ENCODE results near the gene RAB11FIP4. TPM values are rescaled to one million over a fixed set of nuclear protein-coding genes. Genes with fewer than 3 reads are reported as not detected.

Gene RAB11FIP4
- total RNA-seq, 1 donor from 2014 or later = 21.2 TPM

DNA sequence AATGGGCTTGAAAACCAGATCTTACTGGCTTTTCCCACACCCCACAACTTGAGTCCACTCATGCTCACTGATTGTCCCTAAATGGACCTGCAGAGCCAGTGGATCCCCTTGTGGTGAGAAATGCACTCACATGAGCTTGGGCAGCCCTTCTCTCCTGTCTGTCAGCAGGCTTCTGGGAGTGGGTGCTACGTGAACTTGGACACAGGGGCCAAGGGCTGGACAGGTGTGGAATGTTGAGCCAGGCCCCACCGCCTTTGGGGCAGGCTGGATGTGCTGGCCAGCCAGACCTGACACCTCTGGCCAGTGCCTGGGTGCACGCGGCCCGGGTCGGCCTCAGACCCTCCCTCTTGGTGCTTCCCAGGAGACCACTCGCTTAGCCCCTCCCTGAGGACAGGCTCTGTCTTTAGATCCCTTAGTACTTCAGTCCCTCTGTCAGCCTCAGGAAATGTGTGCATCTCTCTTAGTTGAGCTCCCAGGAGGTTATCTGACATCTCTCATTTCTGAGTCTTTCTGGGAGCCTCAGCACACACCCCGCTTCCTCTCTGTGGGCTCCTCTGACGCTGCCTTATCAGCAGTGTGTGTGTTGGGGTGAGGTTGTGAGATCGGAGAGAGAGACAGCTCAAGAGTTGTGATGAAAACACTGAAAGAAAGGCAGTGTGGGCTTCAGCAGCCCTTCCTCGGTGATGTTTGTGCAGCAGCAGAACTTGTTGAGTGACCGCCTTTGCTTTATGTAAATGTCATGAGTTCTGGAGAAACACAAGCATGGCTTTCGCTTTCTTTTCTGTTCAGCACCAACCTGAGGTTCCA is 117.0 kb downstream of the RAB11FIP4 start:
- no peaks in the 10 kb centered on the region for H3K27me3 Mint-ChIP-seq (ENCODE audit: low read depth)

GRCh38 chr17:31509095-31509804 is 117.8 kb downstream of the RAB11FIP4 start:
- no peak overlapping the region for H3K27ac Mint-ChIP-seq
- TF ChIP-seq CTCF (IDR thresholded peaks at IDR 0.05; ENCODE audit: unreplicated experiment) = no peak
- H3K36me3 Mint-ChIP-seq = no peaks in the 10 kb centered on the region
- peaks cover 3% of the 10 kb centered on the region for H3K9me3 Mint-ChIP-seq
- no peaks in the 10 kb centered on the region for H3K27me3 Mint-ChIP-seq (ENCODE audit: low read depth)
- H3K4me3 Mint-ChIP-seq = no peak overlapping the region
- DNase-seq (ENCODE audit: low spot score in 2 of 2, unreplicated experiment in 2 of 2) = no peak
- peaks cover 15% of the 10 kb centered on the region for H3K4me1 Mint-ChIP-seq

More for the DNA sequence above, 117.0 kb downstream of the RAB11FIP4 start:
- DNase-seq (ENCODE audit: low spot score in 2 of 2, unreplicated experiment in 2 of 2) = no peak
- Mint-ChIP-seq H3K9me3 (peaks cover 3% of the 10 kb centered on the region), H3K4me1 (peaks cover 15% of the 10 kb centered on the region), H3K27ac (peak overlapping the region; percentile 11), H3K36me3 (no peaks in the 10 kb centered on the region), H3K4me3 (no peak overlapping the region)
- TF ChIP-seq CTCF (IDR thresholded peaks at IDR 0.05; ENCODE audit: unreplicated experiment) = no peak

GRCh38 chr17:31509805-31510177 is 118.3 kb downstream of the RAB11FIP4 start:
- Mint-ChIP-seq H3K27me3 (ENCODE audit: low read depth) (no peaks in the 10 kb centered on the region), H3K9me3 (peaks cover 3% of the 10 kb centered on the region), H3K4me1 (peaks cover 15% of the 10 kb centered on the region), H3K4me3 (no peak overlapping the region), H3K27ac (no peak overlapping the region), H3K36me3 (no peaks in the 10 kb centered on the region)
- no peak for TF ChIP-seq CTCF (IDR thresholded peaks at IDR 0.05; ENCODE audit: unreplicated experiment)
- DNase-seq (ENCODE audit: low spot score in 2 of 2, unreplicated experiment in 2 of 2) = no peak

- no peak overlapping the region for H3K4me3 Mint-ChIP-seq
Observed at GRCh38 chr17:31510308-31511194, 119.1 kb downstream of the RAB11FIP4 start.

More at GRCh38 chr17:31510308-31511194, 119.1 kb downstream of the RAB11FIP4 start:
- no peaks in the 10 kb centered on the region for H3K36me3 Mint-ChIP-seq
- peaks cover 15% of the 10 kb centered on the region for H3K4me1 Mint-ChIP-seq
- H3K27ac Mint-ChIP-seq = no peak overlapping the region
- H3K9me3 Mint-ChIP-seq = peaks cover 3% of the 10 kb centered on the region
- no peak for TF ChIP-seq CTCF (IDR thresholded peaks at IDR 0.05; ENCODE audit: unreplicated experiment)
- no peaks in the 10 kb centered on the region for H3K27me3 Mint-ChIP-seq (ENCODE audit: low read depth)
- DNase-seq (ENCODE audit: low spot score in 2 of 2, unreplicated experiment in 2 of 2) = no peak
